HG03432 (cell line): Measurements from ENCODE around the gene EFS.

Source experiments
- ATAC-seq: cut with Tn5 transposase; IDR thresholded peaks from one replicate; pipeline ENCODE4 v1.9.1; 2021; ENCODE audit warnings: mild to moderate bottlenecking, moderate library complexity; ENCODE audit not compliant: unreplicated experiment

The EFS gene

DNA sequence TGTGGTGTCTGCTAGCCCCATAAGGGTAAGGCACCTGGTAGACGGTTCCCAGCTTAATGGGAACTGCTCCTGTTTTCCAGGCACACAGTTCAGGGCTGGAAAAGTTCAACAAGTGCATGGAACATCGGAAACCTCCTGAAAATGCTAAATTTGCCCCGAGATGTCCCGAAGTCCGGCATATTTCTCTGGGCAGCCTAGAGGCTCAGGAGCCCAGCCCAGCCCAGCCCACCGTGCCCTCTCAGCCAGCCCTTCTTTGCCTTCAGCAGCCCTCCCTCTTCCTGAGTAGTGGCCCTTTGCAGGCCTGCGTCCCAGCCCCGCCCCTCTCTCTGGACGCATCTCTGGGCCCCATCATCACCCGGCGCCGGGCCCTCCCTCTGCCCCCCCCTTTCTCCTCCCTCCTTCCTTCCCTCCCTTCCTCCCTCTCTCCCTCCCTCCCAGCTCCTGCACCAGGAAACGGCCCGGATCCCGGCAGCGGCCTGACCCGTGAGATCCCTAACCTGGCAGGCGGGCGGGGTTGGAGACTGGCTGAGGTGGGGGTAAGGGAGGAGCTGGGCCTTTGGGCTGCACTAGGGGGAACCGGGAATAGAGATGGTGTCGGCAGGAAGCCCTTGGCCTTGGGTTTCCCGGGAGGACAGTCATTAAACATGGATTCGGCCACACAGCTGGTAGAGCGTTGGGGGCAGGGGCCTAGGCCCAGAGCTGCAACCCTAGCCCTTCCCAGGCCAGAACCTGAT lies 58.4 kb downstream of the EFS start, which contains the start of gene BCL2L2:
Gene BCL2L2 (plus strand): TSS at position 422 of the 734 bp plus-strand sequence. CDS start 935 bp downstream, outside the sequence.
- ATAC-seq = no peak
